Panc1 (cell line): ENCODE measurements around the gene FAM163A. TPM values are rescaled to one million over a fixed set of nuclear protein-coding genes. Genes with fewer than 3 reads are reported as not detected.

Source experiments
- ATAC-seq: fragments of 200-7000 bp; cut with Tn5 transposase; 2 replicates; pipeline ENCODE4 v1.9.1; 2020; ENCODE audit warnings: mild to moderate bottlenecking, moderate library complexity
- BruUV-seq: library from RNA; stranded (reverse); fragments of 400-500 nt; replicated peaks from 2 replicates; lab custom pipeline; 2021; lab: Mats Ljungman, UMichigan
- CTCF ChIA-PET: fragments of 300-600 bp; sonication (Branson Sonifier 250); formaldehyde crosslinking; loops from one replicate; lab custom pipeline; 2022; ENCODE audit warnings: antibody characterized with exemption; lab: Charles Lee
- POLR2A ChIA-PET: fragments of 300-600 bp; sonication (Branson Sonifier 250); formaldehyde crosslinking; loops from one replicate; lab custom pipeline; 2022; ENCODE audit warnings: antibody characterized with exemption; lab: Charles Lee
- DNase-seq: peaks from one replicate; pipeline ENCODE4 v3.0.0-alpha.2; 2010; ENCODE audit warnings: low read depth, low spot score
- H3K27ac ChIP-seq: 2 replicates; pipeline ENCODE4 v1.5.1; 2011; ENCODE audit warnings: mild to moderate bottlenecking, low read length, inconsistent platforms
- H3K27me3 ChIP-seq: fragments of 200-500 bp; sonication (Bioruptor generic); 2 replicates; pipeline ENCODE4 v1.6.0; 2014; ENCODE audit warnings: low read length, inconsistent platforms; ENCODE audit not compliant: control insufficient read depth, insufficient read depth
- H3K36me3 ChIP-seq: fragments of 200-500 bp; sonication (Bioruptor generic); 2 replicates; pipeline ENCODE4 v1.5.1; 2014; ENCODE audit warnings: inconsistent platforms, mild to moderate bottlenecking, low read length, moderate library complexity; ENCODE audit not compliant: control insufficient read depth, insufficient read depth
- H3K4me1 ChIP-seq: 2 replicates; pipeline ENCODE4 v1.5.1; 2011; ENCODE audit warnings: inconsistent platforms, mild to moderate bottlenecking, low read length, moderate library complexity; ENCODE audit not compliant: control insufficient read depth, insufficient read depth
- H3K4me3 ChIP-seq, 2 experiments: 2 replicates each; pipeline ENCODE4 v1.5.1; 2011 to 2012; ENCODE audit warnings: low read depth in 2 of 2, low read length in 2 of 2, mild to moderate bottlenecking in 2 of 2, inconsistent platforms in 1 of 2, moderate library complexity in 1 of 2
- H3K9me3 ChIP-seq: fragments of 200-500 bp; sonication (Bioruptor generic); 2 replicates; pipeline ENCODE4 v1.5.1; 2014; ENCODE audit warnings: low read depth, mild to moderate bottlenecking, inconsistent platforms, low read length, moderate library complexity; ENCODE audit not compliant: control insufficient read depth, insufficient read depth
- POLR2AphosphoS5 ChIP-seq: IDR thresholded peaks from 2 replicates; pipeline ENCODE4 v1.6.1; 2012; ENCODE audit warnings: mild to moderate bottlenecking, low read depth, low read length, moderate library complexity
- SIN3A ChIP-seq: IDR thresholded peaks from 2 replicates; pipeline ENCODE4 v1.6.1; 2012; ENCODE audit warnings: low read depth, mild to moderate bottlenecking, low read length, moderate library complexity, borderline replicate concordance; ENCODE audit not compliant: insufficient read depth
- TCF7L2 ChIP-seq: IDR thresholded peaks from 2 replicates; pipeline ENCODE4 v1.6.1; 2011; ENCODE audit warnings: mild to moderate bottlenecking, low read depth, low read length, inconsistent platforms
- in situ Hi-C: cut with HindIII; loops from 2 replicates; pipeline ENCODE4 v1.10.0; 2016; ENCODE audit warnings: low sequenced_read_pairs, low pct_unique_long_range_greater_than_20kb
- intact Hi-C: fragments of 100-400 bp; cut with micrococcal nuclease; formaldehyde crosslinking; loops from one replicate; pipeline ENCODE4 v1.10.0; 2022; ENCODE audit not compliant: unreplicated experiment
- total RNA-seq: library from RNA; stranded (reverse); gene quantifications from one replicate; pipeline ENCODE4 v1.2.1, GENCODE V29; 2021; ENCODE audit not compliant: unreplicated experiment
- TF ChIP-seq, protein P1 (sequence below): fragments of 450-650 bp; IDR thresholded peaks from 2 replicates; pipeline ENCODE4 v1.5.1; 2017; ENCODE audit warnings: mild to moderate bottlenecking
- TF ChIP-seq, protein P2 (sequence below), 2 experiments: IDR thresholded peaks; 2 replicates each; pipeline ENCODE4 v1.6.1; 2011 to 2012; ENCODE audit warnings: low read depth in 2 of 2, control low read depth in 1 of 2, low read length in 1 of 2, mild to moderate bottlenecking in 1 of 2, moderate library complexity in 1 of 2; ENCODE audit not compliant: insufficient read depth in 1 of 2

Gene FAM163A
- total RNA-seq, 1 experiment from 2014 or later: not detected

DNA sequence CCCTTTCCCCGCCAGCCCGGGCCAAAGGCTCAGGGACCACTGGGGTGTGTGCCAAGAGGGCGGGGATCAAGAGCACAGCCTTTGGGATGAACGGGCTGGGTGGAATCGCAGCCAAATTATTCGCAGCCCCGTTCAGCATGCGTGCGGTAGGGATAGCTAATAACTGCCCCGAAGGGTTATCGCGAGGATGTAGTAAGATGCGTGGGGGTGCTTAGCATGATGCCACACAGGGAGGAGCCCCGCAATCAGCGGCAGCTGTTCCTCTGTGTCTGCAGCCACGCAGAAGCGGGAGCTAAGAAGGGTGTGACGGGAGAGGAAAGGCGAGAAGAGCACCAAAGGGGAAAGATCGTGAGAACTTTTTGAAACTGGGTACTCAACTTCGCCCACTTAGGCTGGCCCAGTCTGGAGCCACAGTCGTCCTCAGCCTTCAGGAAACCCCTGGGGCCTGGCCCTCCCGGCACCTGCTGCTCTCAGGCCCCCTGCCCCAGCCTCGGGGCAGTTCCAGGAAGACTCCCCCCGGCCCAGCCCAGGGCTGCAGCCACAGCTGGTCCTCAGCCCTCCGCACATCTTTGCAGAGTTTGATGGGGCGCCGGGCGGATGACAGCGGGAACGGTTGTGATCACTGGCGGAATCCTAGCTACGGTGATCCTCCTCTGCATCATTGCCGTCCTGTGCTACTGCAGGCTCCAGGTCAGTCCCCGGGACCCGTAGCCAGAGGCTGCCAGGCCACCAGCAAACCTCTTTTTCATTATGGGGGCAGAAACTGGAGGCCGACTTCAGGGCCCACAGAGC is 69.6 kb downstream of the FAM163A start:
- Histone ChIP-seq H3K4me3 (no peak overlapping the region), H3K27me3 (0 out of 2 replicates have a peak, but pooled peaks cover 2% of the 10 kb centered on the region), H3K4me1 (peaks cover 12% of the 10 kb centered on the region; the same call in 1 of the 2 replicates), H3K9me3 (no peaks in the 10 kb centered on the region), H3K27ac (no peak overlapping the region), H3K36me3 (no peaks in the 10 kb centered on the region)
- in situ Hi-C loops: no loop called here
- intact Hi-C loops: loop anchor here (10.0 kb wide), 1 partner anchor 218 kb away; the partner anchor contains the start of gene TDRD5
- ATAC-seq: no peak
- no peak for DNase-seq
- no peak for TF ChIP-seq POLR2AphosphoS5
- TF ChIP-seq, protein P1, sequence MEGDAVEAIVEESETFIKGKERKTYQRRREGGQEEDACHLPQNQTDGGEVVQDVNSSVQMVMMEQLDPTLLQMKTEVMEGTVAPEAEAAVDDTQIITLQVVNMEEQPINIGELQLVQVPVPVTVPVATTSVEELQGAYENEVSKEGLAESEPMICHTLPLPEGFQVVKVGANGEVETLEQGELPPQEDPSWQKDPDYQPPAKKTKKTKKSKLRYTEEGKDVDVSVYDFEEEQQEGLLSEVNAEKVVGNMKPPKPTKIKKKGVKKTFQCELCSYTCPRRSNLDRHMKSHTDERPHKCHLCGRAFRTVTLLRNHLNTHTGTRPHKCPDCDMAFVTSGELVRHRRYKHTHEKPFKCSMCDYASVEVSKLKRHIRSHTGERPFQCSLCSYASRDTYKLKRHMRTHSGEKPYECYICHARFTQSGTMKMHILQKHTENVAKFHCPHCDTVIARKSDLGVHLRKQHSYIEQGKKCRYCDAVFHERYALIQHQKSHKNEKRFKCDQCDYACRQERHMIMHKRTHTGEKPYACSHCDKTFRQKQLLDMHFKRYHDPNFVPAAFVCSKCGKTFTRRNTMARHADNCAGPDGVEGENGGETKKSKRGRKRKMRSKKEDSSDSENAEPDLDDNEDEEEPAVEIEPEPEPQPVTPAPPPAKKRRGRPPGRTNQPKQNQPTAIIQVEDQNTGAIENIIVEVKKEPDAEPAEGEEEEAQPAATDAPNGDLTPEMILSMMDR: no peak
- TF ChIP-seq TCF7L2: no peak
- TF ChIP-seq SIN3A: no peak
- TF ChIP-seq, protein P2, sequence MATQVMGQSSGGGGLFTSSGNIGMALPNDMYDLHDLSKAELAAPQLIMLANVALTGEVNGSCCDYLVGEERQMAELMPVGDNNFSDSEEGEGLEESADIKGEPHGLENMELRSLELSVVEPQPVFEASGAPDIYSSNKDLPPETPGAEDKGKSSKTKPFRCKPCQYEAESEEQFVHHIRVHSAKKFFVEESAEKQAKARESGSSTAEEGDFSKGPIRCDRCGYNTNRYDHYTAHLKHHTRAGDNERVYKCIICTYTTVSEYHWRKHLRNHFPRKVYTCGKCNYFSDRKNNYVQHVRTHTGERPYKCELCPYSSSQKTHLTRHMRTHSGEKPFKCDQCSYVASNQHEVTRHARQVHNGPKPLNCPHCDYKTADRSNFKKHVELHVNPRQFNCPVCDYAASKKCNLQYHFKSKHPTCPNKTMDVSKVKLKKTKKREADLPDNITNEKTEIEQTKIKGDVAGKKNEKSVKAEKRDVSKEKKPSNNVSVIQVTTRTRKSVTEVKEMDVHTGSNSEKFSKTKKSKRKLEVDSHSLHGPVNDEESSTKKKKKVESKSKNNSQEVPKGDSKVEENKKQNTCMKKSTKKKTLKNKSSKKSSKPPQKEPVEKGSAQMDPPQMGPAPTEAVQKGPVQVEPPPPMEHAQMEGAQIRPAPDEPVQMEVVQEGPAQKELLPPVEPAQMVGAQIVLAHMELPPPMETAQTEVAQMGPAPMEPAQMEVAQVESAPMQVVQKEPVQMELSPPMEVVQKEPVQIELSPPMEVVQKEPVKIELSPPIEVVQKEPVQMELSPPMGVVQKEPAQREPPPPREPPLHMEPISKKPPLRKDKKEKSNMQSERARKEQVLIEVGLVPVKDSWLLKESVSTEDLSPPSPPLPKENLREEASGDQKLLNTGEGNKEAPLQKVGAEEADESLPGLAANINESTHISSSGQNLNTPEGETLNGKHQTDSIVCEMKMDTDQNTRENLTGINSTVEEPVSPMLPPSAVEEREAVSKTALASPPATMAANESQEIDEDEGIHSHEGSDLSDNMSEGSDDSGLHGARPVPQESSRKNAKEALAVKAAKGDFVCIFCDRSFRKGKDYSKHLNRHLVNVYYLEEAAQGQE (IDR thresholded peaks at IDR 0.05; ENCODE audit: insufficient read depth in 1 of 2, low read depth in 2 of 2, low read length in 1 of 2): no peak
- ChIA-PET CTCF (interaction anchor here (0.6 to 2.9 kb wide), 3 partner anchors 105 to 172 kb away, joined by 3 to 73 read pairs (median 4); no protein-coding TSS in a partner anchor), POLR2A (no interaction called here)
- no TSS peak for BruUV-seq

DNA sequence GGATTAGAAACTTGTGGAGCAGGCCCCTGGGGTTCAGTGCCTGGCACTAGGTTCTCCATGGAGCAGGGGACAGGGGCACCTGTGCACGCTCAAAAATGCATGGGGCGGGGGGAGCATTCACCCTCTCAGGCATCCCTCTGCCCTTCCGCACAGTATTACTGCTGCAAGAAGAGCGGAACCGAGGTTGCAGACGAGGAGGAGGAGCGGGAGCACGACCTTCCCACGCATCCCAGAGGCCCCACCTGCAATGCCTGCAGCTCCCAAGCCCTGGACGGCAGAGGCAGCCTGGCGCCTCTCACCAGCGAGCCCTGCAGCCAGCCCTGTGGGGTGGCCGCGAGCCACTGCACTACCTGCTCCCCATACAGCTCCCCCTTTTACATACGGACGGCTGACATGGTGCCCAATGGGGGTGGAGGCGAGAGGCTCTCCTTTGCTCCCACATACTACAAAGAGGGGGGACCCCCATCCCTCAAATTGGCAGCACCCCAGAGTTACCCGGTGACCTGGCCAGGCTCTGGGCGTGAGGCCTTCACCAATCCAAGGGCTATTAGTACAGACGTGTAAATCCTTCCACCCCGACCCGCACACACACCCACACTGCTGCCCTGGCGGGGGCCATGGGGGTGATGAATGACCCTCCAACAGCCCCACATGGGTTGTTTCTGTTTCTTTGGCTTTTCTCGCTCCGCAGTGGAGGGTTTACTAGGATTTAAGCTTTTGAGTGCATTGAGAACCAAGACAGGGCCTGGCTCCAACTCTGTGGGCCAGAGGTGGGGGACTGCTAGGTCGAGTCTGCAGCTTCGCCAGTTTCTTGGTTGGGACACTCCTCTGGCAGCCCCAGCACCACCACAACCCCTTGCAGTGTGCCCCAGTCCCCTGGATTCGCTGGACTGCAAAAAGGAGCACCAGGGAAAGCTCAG is 70.8 kb downstream of the FAM163A start:
- Histone ChIP-seq H3K36me3 (no peaks in the 10 kb centered on the region), H3K4me1 (peaks cover 12% of the 10 kb centered on the region; the same call in 1 of the 2 replicates), H3K27me3 (0 out of 2 replicates have a peak, but pooled peaks cover 2% of the 10 kb centered on the region), H3K4me3 (peak overlapping the region in 1 of 2 experiments; percentile 68; a peak in 2 of 4 replicates), H3K27ac (no peak overlapping the region), H3K9me3 (no peaks in the 10 kb centered on the region)
- ATAC-seq: no peak
- no peak for DNase-seq
- no TSS peak for BruUV-seq
- TF ChIP-seq, protein P2 (IDR thresholded peaks at IDR 0.05; ENCODE audit: insufficient read depth in 1 of 2, low read depth in 2 of 2, low read length in 1 of 2): no peak
- TF ChIP-seq, protein P1: no peak
- TF ChIP-seq SIN3A: no peak
- no peak for TF ChIP-seq TCF7L2
- no peak for TF ChIP-seq POLR2AphosphoS5
- intact Hi-C loops: loop anchor here (1.0 to 10.0 kb wide), 2 partner anchors 108 to 219 kb away; partner anchors contain the start of gene TDRD5
- in situ Hi-C loops: no loop called here
- CTCF ChIA-PET: interaction anchor here (0.6 to 2.9 kb wide), 17 partner anchors 8 to 1499 kb away, joined by 3 to 73 read pairs (median 6); no protein-coding TSS in a partner anchor
- POLR2A ChIA-PET: interaction anchor here (0.8 to 0.9 kb wide), 2 partner anchors 104 to 107 kb away, joined by 3 to 9 read pairs; no protein-coding TSS in a partner anchor
